B cell (primary cell): ENCODE results near the gene TEX9. TPM values are rescaled to one million over a fixed set of nuclear protein-coding genes. Genes with fewer than 3 reads are reported as not detected.

Experiments
- ATAC-seq: fragments of 200-7000 bp; cut with Tn5 transposase; one replicate; pipeline ENCODE4 v1.10.0; 2021; ENCODE audit warnings: low read depth, mild to moderate bottlenecking, moderate number of reproducible peaks, moderate library complexity
- CTCF ChIA-PET: fragments of 350-600 bp; sonication (Branson Sonifier 250); formaldehyde crosslinking; loops from one replicate; lab custom pipeline; 2021; ENCODE audit warnings: antibody characterized with exemption, inconsistent platforms; lab: Charles Lee
- POLR2A ChIA-PET: fragments of 350-600 bp; sonication (Branson Sonifier 250); formaldehyde crosslinking; loops from one replicate; lab custom pipeline; 2021; ENCODE audit warnings: antibody characterized with exemption; lab: Charles Lee
- DNase-seq: peaks from one replicate; pipeline ENCODE4 v3.0.0; 2013
- H2AFZ ChIP-seq: 2 replicates; pipeline ENCODE4 v1.6.1; 2012; ENCODE audit warnings: mild to moderate bottlenecking, low read depth, low read length; ENCODE audit not compliant: insufficient read depth, poor library complexity, severe bottlenecking
- H3K27ac ChIP-seq, 2 donors: 1 replicate in 1 of 2; 2 replicates in 1 of 2; pipeline ENCODE4 v1.5.1; 2012 to 2013; ENCODE audit warnings: low read length in 2 of 2, mild to moderate bottlenecking in 2 of 2, moderate library complexity in 1 of 2
- H3K27me3 ChIP-seq, 4 experiments: fragments of 200-600 bp in 1 of 4; sonication (generic) in 1 of 4; replicated peaks in 1 of 4; 1 replicate in 2 of 4; 2 replicates in 2 of 4; pipeline versions ENCODE4 v1.6.1 to v1.7.0; 2013 to 2016; ENCODE audit warnings: low read length in 3 of 4, mild to moderate bottlenecking in 2 of 4, mixed read lengths in 1 of 4, moderate library complexity in 1 of 4; ENCODE audit not compliant: insufficient read depth in 4 of 4, control insufficient read depth in 3 of 4; ENCODE audit errors: control extremely low read depth in 1 of 4
- H3K36me3 ChIP-seq, 2 experiments: replicated peaks in 1 of 2; 1 replicate in 1 of 2; 2 replicates in 1 of 2; pipeline versions ENCODE4 v1.6.1 to v1.7.1; 2013; ENCODE audit warnings: low read length in 1 of 2; ENCODE audit not compliant: insufficient read depth in 2 of 2, control insufficient read depth in 1 of 2; ENCODE audit errors: control extremely low read depth in 1 of 2, extremely low read depth in 1 of 2
- H3K4me1 ChIP-seq, 2 donors: fragments of 200-600 bp in 1 of 2; sonication (generic) in 1 of 2; 1 replicate in 1 of 2; 2 replicates in 1 of 2; pipeline versions ENCODE4 v1.5.1 to v1.6.1; 2013 to 2017; ENCODE audit warnings: low read length in 2 of 2; ENCODE audit not compliant: control insufficient read depth in 2 of 2, insufficient read depth in 2 of 2
- H3K4me2 ChIP-seq: replicated peaks from 2 replicates; pipeline ENCODE3; 2012; ENCODE audit warnings: mild to moderate bottlenecking, low read depth, low read length; ENCODE audit not compliant: poor library complexity, severe bottlenecking
- H3K4me3 ChIP-seq, 5 experiments: fragments of 200-600 bp in 1 of 5; sonication (generic) in 1 of 5; 1 replicate in 3 of 5; 2 replicates in 2 of 5; pipeline versions ENCODE4 v1.5.1 to v1.7.0; 2011 to 2016; ENCODE audit warnings: low read length in 4 of 5, mild to moderate bottlenecking in 4 of 5, low read depth in 2 of 5, control low read depth in 1 of 5, moderate library complexity in 1 of 5; ENCODE audit not compliant: insufficient read depth in 1 of 5; ENCODE audit errors: control extremely low read depth in 1 of 5, extremely low read depth in 1 of 5
- H3K79me2 ChIP-seq: fragments of 200-600 bp; sonication (generic); one replicate; pipeline ENCODE4 v1.6.0; 2016; ENCODE audit warnings: low read length; ENCODE audit not compliant: control insufficient read depth, insufficient read depth
- H3K9ac ChIP-seq: fragments of 200-600 bp; sonication (generic); 2 replicates; pipeline ENCODE4 v1.6.1; 2017; ENCODE audit warnings: mild to moderate bottlenecking, low read length, moderate library complexity
- H3K9me3 ChIP-seq, 3 donors: one replicate each; pipeline versions ENCODE4 v1.6.1 to v1.7.1; 2013; ENCODE audit warnings: low read length in 2 of 3; ENCODE audit not compliant: control insufficient read depth in 2 of 3, insufficient read depth in 1 of 3; ENCODE audit errors: control extremely low read depth in 1 of 3
- H4K20me1 ChIP-seq: 2 replicates; pipeline ENCODE4 v1.6.0; 2012; ENCODE audit warnings: mild to moderate bottlenecking, low read length; ENCODE audit not compliant: insufficient read depth, control insufficient read depth, poor library complexity, severe bottlenecking
- H3K27ac Mint-ChIP-seq: one replicate; pipeline ENCODE4 v1.8.0; 2021; ENCODE audit warnings: mixed read lengths
- H3K27me3 Mint-ChIP-seq: one replicate; pipeline ENCODE4 v1.8.0; 2021; ENCODE audit warnings: mixed read lengths
- H3K4me1 Mint-ChIP-seq: one replicate; pipeline ENCODE4 v1.8.0; 2021; ENCODE audit warnings: mixed read lengths
- H3K4me3 Mint-ChIP-seq: one replicate; pipeline ENCODE4 v1.8.0; 2021; ENCODE audit warnings: mixed read lengths
- H3K9me3 Mint-ChIP-seq: one replicate; pipeline ENCODE4 v1.8.0; 2022; ENCODE audit warnings: mixed read lengths; ENCODE audit not compliant: insufficient read depth
- CTCF ChIP-seq: fragments of 200-600 bp; IDR thresholded peaks from one replicate; pipeline ENCODE4 v1.8.0; 2022; ENCODE audit warnings: antibody characterized with exemption, mild to moderate bottlenecking
- EZH2 ChIP-seq: IDR thresholded peaks from 2 replicates; pipeline ENCODE4 v1.6.1; 2012; ENCODE audit warnings: borderline replicate concordance, low read depth, mild to moderate bottlenecking, moderate library complexity, low read length; ENCODE audit not compliant: insufficient read depth, poor library complexity, severe bottlenecking
- WGBS: methylation state at CpG from one replicate; pipeline ENCODE4 v1.1.5; 2013; ENCODE audit warnings: missing lambda C conversion rate; ENCODE audit not compliant: insufficient coverage; 5-methylcytosine and 5-hydroxymethylcytosine counted together
- intact Hi-C: fragments of 100-400 bp; cut with micrococcal nuclease; formaldehyde crosslinking; loops from one replicate; pipeline ENCODE4 v1.10.0; 2022
- polyA plus RNA-seq: library from polyadenylated mRNA; depleted of rRNA; stranded (reverse); fragments of >200 nt; gene quantifications from 2 replicates; pipeline ENCODE4 v1.2.3, GENCODE V29; 2012
- total RNA-seq, 2 donors: library from RNA; stranded (reverse); fragments of 120-200 nt in 1 of 2; gene quantifications; 1 replicate in 1 of 2; 2 replicates in 1 of 2; pipeline versions ENCODE4 v1.2.3 to v1.2.4, GENCODE V29; 2013 to 2022

The TEX9 gene
- total and polyA plus RNA-seq, 2 donors (not counting 1 experiment from before 2014, with no cell fraction given) = 7.6 to 43.1 TPM

- no peaks in the 10 kb centered on the region for H3K79me2 ChIP-seq
- no peak overlapping the region for H3K4me2 ChIP-seq
- CTCF ChIA-PET = no interaction called here
- Mint-ChIP-seq H3K27ac (no peak overlapping the region), H3K4me1 (no peaks in the 10 kb centered on the region), H3K27me3 (no peaks in the 10 kb centered on the region), H3K4me3 (no peak overlapping the region), H3K9me3 (peaks cover 4% of the 10 kb centered on the region)
- H3K36me3 ChIP-seq = no peaks in the 10 kb centered on the region
- no peaks in the 10 kb centered on the region for H3K9me3 ChIP-seq
- 100% methylated on average over 3 of the region's 5 CpGs for WGBS
- TF ChIP-seq CTCF = no peak
- TF ChIP-seq EZH2 = no peak
- DNase-seq = no peak
- H2AFZ ChIP-seq = no peak overlapping the region
- ATAC-seq = no peak
- intact Hi-C loops = no loop called here
- no peak overlapping the region for H3K27ac ChIP-seq
- no peaks in the 10 kb centered on the region for H3K4me1 ChIP-seq
- H3K4me3 ChIP-seq = no peak overlapping the region
- H3K9ac ChIP-seq = no peak overlapping the region
- no peaks in the 10 kb centered on the region for H3K27me3 ChIP-seq
- no peaks in the 10 kb centered on the region for H4K20me1 ChIP-seq
- POLR2A ChIA-PET = no interaction called here
Measured at GRCh38 chr15:56445746-56446145, 80.5 kb downstream of the TEX9 start.

DNA sequence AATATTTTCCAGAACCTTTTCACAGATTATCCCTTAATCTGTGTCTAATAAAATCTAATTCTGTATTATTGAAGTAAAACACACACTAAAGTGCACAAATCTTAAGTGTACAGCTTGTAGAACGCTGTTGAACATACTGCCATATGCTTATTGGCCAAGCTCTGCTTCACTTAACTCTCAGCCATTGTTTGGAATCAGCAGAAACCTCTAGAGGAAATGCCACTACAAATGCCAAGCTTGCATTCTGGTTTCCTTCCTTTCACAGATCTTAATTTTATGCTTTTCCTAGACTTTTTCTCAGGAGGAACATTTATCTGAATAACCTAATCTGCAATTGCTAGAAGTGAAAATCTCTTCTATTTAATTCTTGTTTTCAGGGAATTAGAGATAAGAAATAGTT, 89.6 kb downstream of the TEX9 start:
- POLR2A ChIA-PET = no interaction called here
- Mint-ChIP-seq H3K4me3 (no peak overlapping the region), H3K27me3 (no peaks in the 10 kb centered on the region), H3K4me1 (no peaks in the 10 kb centered on the region), H3K9me3 (no peaks in the 10 kb centered on the region), H3K27ac (no peak overlapping the region)
- Histone ChIP-seq H3K27me3 (no peaks in the 10 kb centered on the region), H3K4me1 (no peaks in the 10 kb centered on the region), H3K27ac (no peak overlapping the region), H2AFZ (no peak overlapping the region), H3K4me3 (no peak overlapping the region), H3K79me2 (no peaks in the 10 kb centered on the region), H4K20me1 (no peaks in the 10 kb centered on the region), H3K9me3 (no peaks in the 10 kb centered on the region), H3K36me3 (no peaks in the 10 kb centered on the region), H3K9ac (no peak overlapping the region), H3K4me2 (no peak overlapping the region)
- WGBS = 80% methylated on average over 1 of the region's 1 CpG
- DNase-seq (no peak), ATAC-seq (no peak)
- intact Hi-C loops = no loop called here
- CTCF ChIA-PET = no interaction called here
- TF ChIP-seq EZH2 (no peak), CTCF (no peak)
